ES-I3 (cell line): Measurements from ENCODE around the gene WDR5.
"Not testable (repeated sequence)": the region's sequence is repeated elsewhere in the genome, so short reads cannot be mapped to it uniquely, and the experiment has no call there.

Experiments
- H3K36me3 ChIP-seq: 2 replicates; pipeline ENCODE4 v1.6.1; 2013; ENCODE audit warnings: mild to moderate bottlenecking, low read length, control low read depth, moderate library complexity; ENCODE audit not compliant: insufficient read depth
- H3K4me1 ChIP-seq: 2 replicates; pipeline ENCODE4 v1.6.1; 2013; ENCODE audit warnings: mild to moderate bottlenecking, control low read depth, low read length; ENCODE audit not compliant: insufficient read depth
- H3K9ac ChIP-seq: 2 replicates; pipeline ENCODE4 v1.6.1; 2013; ENCODE audit warnings: low read depth, mild to moderate bottlenecking, low read length, moderate library complexity
- H3K9me3 ChIP-seq: 2 replicates; pipeline ENCODE4 v1.6.1; 2013; ENCODE audit warnings: mild to moderate bottlenecking, low read length, moderate library complexity; ENCODE audit not compliant: control insufficient read depth, insufficient read depth

The WDR5 gene

DNA sequence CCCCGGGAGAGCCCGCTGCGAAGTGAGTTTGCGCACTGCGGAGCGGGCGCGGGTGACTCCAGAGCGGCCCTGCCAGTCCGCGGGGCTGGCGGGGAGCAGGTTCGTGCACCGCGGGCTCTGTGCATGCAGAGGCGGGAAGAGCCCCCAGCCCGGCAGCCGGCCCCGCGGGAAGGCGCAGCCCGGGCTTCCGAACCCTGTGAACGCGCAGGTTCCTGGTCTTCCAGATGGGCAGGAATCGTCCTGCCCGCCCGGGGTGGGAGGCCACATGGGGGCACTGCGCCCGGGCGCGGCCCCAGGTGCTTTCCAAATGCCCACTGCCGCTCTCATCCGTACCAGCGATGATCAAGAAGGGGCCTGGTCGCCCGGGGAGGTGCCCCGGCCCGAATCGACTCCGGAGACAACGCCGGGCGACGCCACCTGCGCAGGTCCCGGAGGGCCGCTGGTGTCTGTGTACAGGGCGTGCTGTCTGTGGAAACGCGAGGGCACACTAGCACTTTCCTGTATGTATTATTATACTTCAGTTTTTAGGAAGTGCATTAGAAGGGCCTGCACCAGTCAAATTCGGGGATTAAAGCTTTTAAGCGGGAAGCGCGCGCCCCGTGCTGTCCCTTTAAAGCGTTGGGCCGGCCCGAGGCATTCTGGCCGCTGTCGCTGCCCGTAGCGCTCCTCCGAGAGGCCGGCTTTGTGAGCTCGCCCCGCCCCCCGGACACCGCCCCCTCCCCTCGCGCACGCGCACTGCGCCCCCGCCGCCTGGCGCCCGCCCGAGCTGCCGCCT, at the start of gene WDR5:
WDR5 (plus strand) TSS at position 740 of the 775 bp plus-strand sequence. CDS start 3,796 bp downstream, outside the sequence.
- Histone ChIP-seq H3K4me1 (peaks cover 17% of the 10 kb centered on the region), H3K9ac (peak within 1 kb of the TSS; percentile 94), H3K9me3 (no peaks in the 10 kb centered on the region), H3K36me3 (peaks cover 10% of the 10 kb centered on the region)

DNA sequence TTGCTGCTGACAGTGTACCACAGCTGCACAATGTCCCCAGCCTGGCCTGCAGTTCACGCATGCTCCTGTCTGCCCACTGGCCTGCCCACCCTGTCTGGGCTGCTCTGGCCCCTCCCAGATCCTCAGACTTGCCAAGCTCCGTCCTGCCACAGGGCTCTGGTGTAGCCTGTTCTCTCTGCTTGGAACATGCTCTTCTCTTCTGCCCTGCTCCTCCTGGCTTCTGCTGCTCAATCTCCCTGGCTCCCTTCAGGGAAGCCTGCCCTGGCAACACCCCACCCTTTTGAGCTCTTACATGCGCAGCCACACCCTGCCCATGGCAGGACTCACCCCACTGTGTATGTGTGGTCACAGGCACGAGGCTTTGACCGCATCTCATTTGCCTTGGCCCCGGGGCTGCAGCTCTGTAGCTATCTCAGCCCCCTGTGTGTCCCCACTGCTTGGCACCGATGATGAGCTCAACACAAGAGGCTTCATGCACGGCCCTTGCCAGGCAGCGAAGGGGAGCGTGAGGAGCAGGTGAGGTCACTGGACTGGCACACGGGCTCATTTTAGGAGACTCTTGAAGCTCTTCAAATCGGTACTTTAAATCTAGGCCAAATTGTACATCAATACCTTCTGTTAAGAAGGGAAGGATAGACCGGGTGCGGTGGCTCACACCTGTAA, 47.7 kb upstream of the WDR5 start:
- Histone ChIP-seq H3K9me3 (no peaks in the 10 kb centered on the region; the same call in 1 of the 2 replicates), H3K9ac (no peak overlapping the region), H3K4me1 (no peaks in the 10 kb centered on the region), H3K36me3 (no peaks in the 10 kb centered on the region)

GRCh38 chr9:134089972-134090371, 45.9 kb upstream of the WDR5 start:
- H3K9me3 ChIP-seq: no peaks in the 10 kb centered on the region; the same call in 1 of the 2 replicates
- no peak overlapping the region for H3K9ac ChIP-seq
- no peaks in the 10 kb centered on the region for H3K4me1 ChIP-seq
- H3K36me3 ChIP-seq: no peaks in the 10 kb centered on the region

DNA sequence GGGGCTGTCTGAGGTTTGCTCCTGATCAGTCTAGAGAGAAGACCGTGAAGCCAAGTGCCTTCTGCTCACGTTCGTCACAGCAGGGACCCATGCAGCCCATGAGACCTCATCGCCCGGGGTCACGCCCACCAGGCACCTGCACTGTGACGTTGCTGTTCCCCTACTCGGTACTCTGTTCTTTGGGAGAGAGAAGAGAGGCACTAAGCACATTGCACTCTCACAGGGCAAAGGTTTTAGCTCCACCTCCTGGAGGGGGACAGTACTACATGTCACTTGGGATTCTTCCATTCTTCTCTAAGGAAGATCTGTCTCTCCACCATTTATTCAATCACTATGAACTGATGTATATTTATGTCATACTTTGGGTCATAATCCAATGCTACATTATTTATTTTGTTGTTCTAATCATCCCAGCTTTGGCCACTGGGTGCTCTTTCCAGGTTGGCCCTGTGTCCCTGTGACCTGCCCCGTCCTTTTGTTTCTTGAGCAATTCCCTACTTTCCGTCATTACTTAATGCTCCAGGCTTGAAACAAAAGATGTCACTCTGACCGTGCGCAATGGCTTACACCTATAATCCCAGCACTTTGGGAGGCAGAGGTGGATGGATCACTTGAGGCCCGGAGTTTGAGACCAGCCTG, 36.6 kb upstream of the WDR5 start:
- Histone ChIP-seq H3K4me1 (no peaks in the 10 kb centered on the region), H3K9ac (no peak overlapping the region), H3K36me3 (no peaks in the 10 kb centered on the region), H3K9me3 (no peaks in the 10 kb centered on the region)

DNA sequence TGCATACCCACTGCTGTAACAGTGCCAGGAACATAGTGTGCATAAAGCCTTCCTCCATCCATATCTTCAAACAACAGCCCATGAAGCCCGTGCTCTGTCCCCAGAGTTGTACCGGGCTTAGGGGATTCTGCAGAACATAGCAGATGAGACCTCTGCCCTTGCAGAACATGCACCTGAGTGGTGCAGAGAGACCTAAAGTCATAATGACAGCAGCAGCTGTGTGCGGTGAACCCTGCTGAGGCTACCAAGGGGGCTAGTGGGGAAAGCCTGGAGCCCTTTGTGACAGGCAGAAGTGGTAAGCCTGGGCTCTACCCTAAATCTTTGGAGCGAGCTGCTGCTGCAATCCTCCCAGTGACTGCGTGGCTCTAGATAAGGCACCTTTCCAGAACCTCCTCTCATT, 35.8 kb upstream of the WDR5 start:
- no peak overlapping the region for H3K9ac ChIP-seq
- no peaks in the 10 kb centered on the region for H3K4me1 ChIP-seq
- no peaks in the 10 kb centered on the region for H3K36me3 ChIP-seq
- no peaks in the 10 kb centered on the region for H3K9me3 ChIP-seq

GRCh38 chr9:134101133-134101532, 34.7 kb upstream of the WDR5 start:
- H3K9ac ChIP-seq, H3K4me1 ChIP-seq, H3K36me3 ChIP-seq, H3K9me3 ChIP-seq: not testable (repeated sequence)

DNA sequence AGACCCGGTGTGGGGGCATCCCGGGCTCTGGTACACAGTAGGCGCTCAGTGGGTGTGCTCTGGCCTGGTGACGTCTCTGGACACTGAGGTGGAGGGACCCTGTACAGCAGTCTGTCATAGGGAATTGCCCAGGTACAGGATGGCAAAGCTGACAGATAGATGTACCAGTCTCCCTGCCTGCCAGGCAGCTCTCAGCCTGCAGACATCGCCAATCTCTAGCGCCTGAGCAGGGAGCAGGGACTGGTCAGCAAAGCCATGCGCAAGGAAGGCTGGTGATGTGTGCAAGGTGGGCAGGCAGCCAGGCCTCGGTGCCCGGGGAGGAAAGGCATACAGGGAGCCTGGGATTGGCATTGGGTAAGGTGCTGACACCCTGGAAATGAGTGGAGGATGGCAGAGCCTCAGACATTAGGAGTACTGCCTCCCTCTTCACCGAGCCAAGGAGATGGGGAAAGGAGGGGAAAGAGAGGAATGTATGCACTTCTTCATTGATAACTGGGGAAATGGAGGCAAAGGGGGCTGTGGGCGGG, 34.2 kb upstream of the WDR5 start:
- Histone ChIP-seq H3K4me1 (no peaks in the 10 kb centered on the region), H3K9ac (no peak overlapping the region), H3K9me3 (no peaks in the 10 kb centered on the region), H3K36me3 (no peaks in the 10 kb centered on the region)

- H3K4me1 ChIP-seq: no peaks in the 10 kb centered on the region
- H3K36me3 ChIP-seq: no peaks in the 10 kb centered on the region
- H3K9ac ChIP-seq: no peak overlapping the region
- H3K9me3 ChIP-seq: no peaks in the 10 kb centered on the region
These were observed 32.4 kb upstream of the WDR5 start for GRCh38 chr9:134103391-134103998.

- Histone ChIP-seq H3K9me3 (no peaks in the 10 kb centered on the region), H3K36me3 (no peaks in the 10 kb centered on the region), H3K9ac (no peak overlapping the region), H3K4me1 (no peaks in the 10 kb centered on the region)
These were observed 24.8 kb upstream of the WDR5 start for GRCh38 chr9:134111064-134111463.

GRCh38 chr9:134112561-134112960, 23.3 kb upstream of the WDR5 start:
- Histone ChIP-seq H3K4me1 (no peaks in the 10 kb centered on the region), H3K9me3 (no peaks in the 10 kb centered on the region), H3K9ac (no peak overlapping the region), H3K36me3 (no peaks in the 10 kb centered on the region)

DNA sequence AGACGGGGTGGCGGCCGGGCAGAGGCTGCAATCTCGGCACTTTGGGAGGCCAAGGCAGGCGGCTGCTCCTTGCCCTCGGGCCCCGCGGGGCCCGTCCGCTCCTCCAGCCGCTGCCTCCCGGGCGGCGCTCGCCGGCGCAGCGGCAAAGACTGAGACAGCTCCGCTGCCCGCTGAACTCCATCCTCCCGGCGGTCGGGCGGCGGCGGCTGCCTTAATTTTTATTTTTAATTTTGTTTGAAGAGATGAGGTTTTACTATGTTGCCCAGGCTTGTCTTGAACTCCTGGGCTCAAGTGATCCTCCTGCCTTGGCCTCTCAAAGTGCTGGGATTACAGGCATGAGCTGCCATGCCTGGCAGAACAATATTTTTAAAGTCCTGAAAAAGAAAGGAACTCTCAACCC, 16.9 kb upstream of the WDR5 start:
- H3K36me3 ChIP-seq, H3K9me3 ChIP-seq, H3K9ac ChIP-seq, H3K4me1 ChIP-seq: not testable (repeated sequence)

GRCh38 chr9:134123764-134124128, 12.1 kb upstream of the WDR5 start:
- H3K36me3 ChIP-seq: no peaks in the 10 kb centered on the region
- no peaks in the 10 kb centered on the region for H3K4me1 ChIP-seq
- H3K9ac ChIP-seq: no peak overlapping the region
- H3K9me3 ChIP-seq: no peaks in the 10 kb centered on the region

DNA sequence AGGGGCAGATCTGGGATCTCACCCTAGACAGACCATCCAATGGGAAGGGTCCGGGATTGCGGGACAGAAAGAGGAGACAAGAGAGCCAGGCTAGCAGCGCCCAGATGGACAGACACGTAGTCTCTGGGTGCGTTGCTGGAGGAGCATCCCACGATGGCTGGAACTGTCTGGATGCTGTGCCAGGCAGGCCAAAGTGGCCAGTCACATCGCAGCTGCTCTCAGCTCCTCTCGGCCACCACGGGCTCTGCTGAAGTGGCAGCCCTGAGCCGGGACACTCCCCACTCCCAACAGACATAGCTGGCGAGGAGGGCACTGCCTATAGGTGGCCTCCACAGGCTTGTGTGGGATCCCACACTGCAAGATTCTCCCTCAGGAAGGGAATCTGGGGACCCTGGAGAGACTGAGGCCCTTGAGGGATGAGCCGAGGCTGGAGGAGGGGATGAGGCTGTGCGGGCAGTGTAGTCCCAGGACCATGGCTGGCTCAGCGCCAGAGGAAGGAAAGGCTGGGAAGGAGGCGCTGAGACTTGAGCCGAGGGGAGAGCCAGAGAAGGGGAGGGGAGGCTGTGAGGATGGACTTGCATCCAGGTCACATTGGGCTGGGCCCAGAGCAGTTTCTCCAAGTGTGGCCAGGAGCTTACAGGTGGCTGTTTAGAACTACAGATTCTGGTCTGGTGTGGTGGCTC, 10.3 kb upstream of the WDR5 start:
- Histone ChIP-seq H3K36me3 (no peaks in the 10 kb centered on the region), H3K9ac (no peak overlapping the region), H3K9me3 (no peaks in the 10 kb centered on the region), H3K4me1 (no peaks in the 10 kb centered on the region)

GRCh38 chr9:134126373-134126772, 9.5 kb upstream of the WDR5 start:
- no peaks in the 10 kb centered on the region for H3K36me3 ChIP-seq
- no peak overlapping the region for H3K9ac ChIP-seq
- H3K4me1 ChIP-seq: peaks cover 6% of the 10 kb centered on the region; the same call in 1 of the 2 replicates
- no peaks in the 10 kb centered on the region for H3K9me3 ChIP-seq
